Sigmoid colon (tissue), 7 donors: Measurements from ENCODE around the gene ZNF474. TPM values are rescaled to one million over a fixed set of nuclear protein-coding genes. Genes with fewer than 3 reads are reported as not detected.

Source experiments
- DNase-seq: peaks from one replicate; pipeline ENCODE4 v3.0.0-alpha.2; 2019
- H3K27ac ChIP-seq, 4 donors: fragments of 200-600 bp; sonication (generic); one replicate each; pipeline ENCODE4 v1.5.1; 2016 to 2019; ENCODE audit warnings: mild to moderate bottlenecking in 1 of 4
- H3K27me3 ChIP-seq, 3 donors: fragments of 200-600 bp; sonication (generic); one replicate each; pipeline ENCODE4 v1.5.1; 2019; ENCODE audit warnings: mild to moderate bottlenecking in 1 of 3
- H3K36me3 ChIP-seq, 4 donors: fragments of 200-600 bp; sonication (generic); one replicate each; pipeline ENCODE4 v1.5.1; 2016 to 2019
- H3K4me1 ChIP-seq, 4 donors: fragments of 200-600 bp; sonication (generic); one replicate each; pipeline ENCODE4 v1.5.1; 2017 to 2019
- H3K4me3 ChIP-seq, 4 donors: fragments of 200-600 bp; sonication (generic); one replicate each; pipeline ENCODE4 v1.5.1; 2017 to 2019; ENCODE audit warnings: mild to moderate bottlenecking in 2 of 4, moderate library complexity in 1 of 4
- H3K9me3 ChIP-seq, 4 donors: fragments of 200-600 bp in 3 of 4; sonication (generic) in 3 of 4; one replicate each; pipeline versions ENCODE4 v1.5.1 to v1.6.1; 2013 to 2019
- EP300 ChIP-seq, 4 donors: sonication (generic); formaldehyde crosslinking; IDR thresholded peaks; one replicate each; pipeline ENCODE4 v1.6.1; 2017; ENCODE audit warnings: antibody characterized with exemption in 4 of 4
- POLR2A ChIP-seq, 2 donors: fragments of 450-650 bp; IDR thresholded peaks; one replicate each; pipeline ENCODE4 v1.6.1; 2016; ENCODE audit warnings: antibody characterized with exemption in 2 of 2, mild to moderate bottlenecking in 2 of 2, moderate library complexity in 2 of 2
- POLR2AphosphoS5 ChIP-seq, 4 donors: sonication (generic); formaldehyde crosslinking; IDR thresholded peaks; one replicate each; pipeline ENCODE4 v1.6.1; 2017; ENCODE audit warnings: antibody characterized with exemption in 4 of 4
- WGBS, 2 donors: extraction: QIAGEN DNeasy Blood & Tissue Kit; methylation state at CpG; one replicate each; pipeline ENCODE4 v1.1.7; 2013; 5-methylcytosine and 5-hydroxymethylcytosine counted together
- intact Hi-C: fragments of 100-400 bp; cut with DNase I; formaldehyde crosslinking; loops from one replicate; pipeline ENCODE4 v1.15.1; 2023
- polyA plus RNA-seq, 3 donors: library from polyadenylated mRNA; stranded (reverse); fragments of 200-250 nt; gene quantifications; one replicate each; pipeline ENCODE4 v1.2.3, GENCODE V29; 2013
- total RNA-seq, 4 donors: library from RNA; depleted of rRNA; stranded (reverse); fragments of >200 nt; gene quantifications; one replicate each; pipeline ENCODE4 v1.1.0, GENCODE V29; 2016
- TF ChIP-seq, protein P1 (sequence below), 4 experiments: fragments of 450-650 bp in 3 of 4; fragments of 200-600 bp in 1 of 4; IDR thresholded peaks; one replicate each; pipeline ENCODE4 v1.5.1; 2016 to 2019; ENCODE audit warnings: antibody characterized with exemption in 4 of 4, mild to moderate bottlenecking in 3 of 4, moderate library complexity in 2 of 4
- donor health status: healthy with polysubstance abuse.
- donor health status: Bipolar disorder and iron deficiency.
- donor health status: healthy.

ZNF474 gene
- total and polyA plus RNA-seq, 7 donors = 0.07 to 0.28 (median 0.27) TPM; not detected in 4

DNA sequence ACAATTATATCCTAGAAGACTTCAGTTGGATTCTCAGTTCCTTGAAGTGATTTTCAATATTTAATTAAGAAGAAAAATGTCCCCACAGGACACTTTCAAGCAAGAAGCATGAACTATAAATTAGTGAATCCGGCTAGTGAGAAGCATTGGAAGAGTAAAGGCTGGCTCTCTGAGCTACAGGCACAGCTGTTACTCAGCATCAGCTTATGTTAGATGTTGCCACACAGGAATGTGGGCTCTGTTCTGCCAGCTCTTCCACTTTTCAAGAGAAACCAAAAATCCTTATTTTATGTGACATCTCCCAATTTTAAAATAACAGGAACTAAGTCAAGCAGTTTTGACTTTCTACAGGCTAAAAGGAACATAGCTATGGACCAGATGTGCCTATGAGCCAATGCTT is 14.9 kb downstream of the ZNF474 start:
- DNase-seq = no peak
- H3K27me3 ChIP-seq = no peaks in the 10 kb centered on the region
- H3K36me3 ChIP-seq = no peaks in the 10 kb centered on the region
- H3K4me1 ChIP-seq = peaks cover 0 to 24% (median 12%) of the 10 kb centered on the region in 4 donors
- H3K9me3 ChIP-seq = no peaks in the 10 kb centered on the region
- TF ChIP-seq EP300 (IDR thresholded peaks at IDR 0.05) (no peak), POLR2AphosphoS5 (IDR thresholded peaks at IDR 0.05) (no peak), POLR2A (IDR thresholded peaks at IDR 0.05) (no peak)
- TF ChIP-seq, protein P1, sequence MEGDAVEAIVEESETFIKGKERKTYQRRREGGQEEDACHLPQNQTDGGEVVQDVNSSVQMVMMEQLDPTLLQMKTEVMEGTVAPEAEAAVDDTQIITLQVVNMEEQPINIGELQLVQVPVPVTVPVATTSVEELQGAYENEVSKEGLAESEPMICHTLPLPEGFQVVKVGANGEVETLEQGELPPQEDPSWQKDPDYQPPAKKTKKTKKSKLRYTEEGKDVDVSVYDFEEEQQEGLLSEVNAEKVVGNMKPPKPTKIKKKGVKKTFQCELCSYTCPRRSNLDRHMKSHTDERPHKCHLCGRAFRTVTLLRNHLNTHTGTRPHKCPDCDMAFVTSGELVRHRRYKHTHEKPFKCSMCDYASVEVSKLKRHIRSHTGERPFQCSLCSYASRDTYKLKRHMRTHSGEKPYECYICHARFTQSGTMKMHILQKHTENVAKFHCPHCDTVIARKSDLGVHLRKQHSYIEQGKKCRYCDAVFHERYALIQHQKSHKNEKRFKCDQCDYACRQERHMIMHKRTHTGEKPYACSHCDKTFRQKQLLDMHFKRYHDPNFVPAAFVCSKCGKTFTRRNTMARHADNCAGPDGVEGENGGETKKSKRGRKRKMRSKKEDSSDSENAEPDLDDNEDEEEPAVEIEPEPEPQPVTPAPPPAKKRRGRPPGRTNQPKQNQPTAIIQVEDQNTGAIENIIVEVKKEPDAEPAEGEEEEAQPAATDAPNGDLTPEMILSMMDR (IDR thresholded peaks at IDR 0.05) = no peak
- 88 to 90% methylated on average over 1 of the region's 1 CpG for WGBS, 2 donors
- H3K27ac ChIP-seq = no peak overlapping the region
- H3K4me3 ChIP-seq = no peak overlapping the region
- intact Hi-C loops = no loop called here

DNA sequence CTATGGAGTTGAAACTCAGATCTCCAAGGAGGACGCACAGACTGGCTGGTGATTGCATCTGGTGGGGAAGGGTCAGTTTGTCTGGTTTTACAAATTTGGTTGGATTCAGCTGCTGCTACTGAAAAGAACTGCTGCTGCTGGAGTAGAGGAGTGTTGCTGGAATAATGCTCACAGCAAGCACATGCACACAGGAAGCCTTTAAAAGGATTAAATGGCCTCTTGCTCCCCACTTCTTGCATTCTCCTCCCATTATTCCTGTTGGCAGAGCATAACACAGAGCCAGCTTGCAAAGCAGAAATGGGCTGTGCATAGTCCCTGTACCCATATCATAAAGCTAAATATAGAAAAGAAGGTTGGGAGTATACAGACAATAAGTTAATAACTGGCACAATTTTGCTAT is 16.6 kb downstream of the ZNF474 start:
- H3K9me3 ChIP-seq = no peaks in the 10 kb centered on the region
- no peak overlapping the region for H3K27ac ChIP-seq
- H3K27me3 ChIP-seq = no peaks in the 10 kb centered on the region
- H3K36me3 ChIP-seq = no peaks in the 10 kb centered on the region
- TF ChIP-seq, protein P1 (IDR thresholded peaks at IDR 0.05) = no peak
- TF ChIP-seq POLR2A (IDR thresholded peaks at IDR 0.05) (no peak), POLR2AphosphoS5 (IDR thresholded peaks at IDR 0.05) (no peak), EP300 (IDR thresholded peaks at IDR 0.05) (no peak)
- no peak overlapping the region for H3K4me3 ChIP-seq
- H3K4me1 ChIP-seq = peaks cover 0 to 41% (median 28%) of the 10 kb centered on the region in 4 donors
- intact Hi-C loops = no loop called here
- DNase-seq = no peak
- 93 to 98% methylated on average over 1 of the region's 1 CpG for WGBS, 2 donors

- Histone ChIP-seq H3K27ac (peak overlapping the region; percentile 39 to 64 (median 54)), H3K36me3 (no peaks in the 10 kb centered on the region), H3K27me3 (no peaks in the 10 kb centered on the region), H3K9me3 (no peaks in the 10 kb centered on the region), H3K4me1 (peaks cover 0 to 76% (median 61%) of the 10 kb centered on the region in 4 donors), H3K4me3 (no peak overlapping the region)
- no peak for DNase-seq
- 73 to 91% methylated on average over 4 of the region's 4 CpGs for WGBS, 2 donors
- intact Hi-C loops = loop anchor here (10.0 kb wide), 1 partner anchor 185 kb away; the partner anchor contains the start of gene SRFBP1
- no peak for TF ChIP-seq EP300 (IDR thresholded peaks at IDR 0.05)
Measured at GRCh38 chr5:122149321-122150090, 20.2 kb downstream of the ZNF474 start.

DNA sequence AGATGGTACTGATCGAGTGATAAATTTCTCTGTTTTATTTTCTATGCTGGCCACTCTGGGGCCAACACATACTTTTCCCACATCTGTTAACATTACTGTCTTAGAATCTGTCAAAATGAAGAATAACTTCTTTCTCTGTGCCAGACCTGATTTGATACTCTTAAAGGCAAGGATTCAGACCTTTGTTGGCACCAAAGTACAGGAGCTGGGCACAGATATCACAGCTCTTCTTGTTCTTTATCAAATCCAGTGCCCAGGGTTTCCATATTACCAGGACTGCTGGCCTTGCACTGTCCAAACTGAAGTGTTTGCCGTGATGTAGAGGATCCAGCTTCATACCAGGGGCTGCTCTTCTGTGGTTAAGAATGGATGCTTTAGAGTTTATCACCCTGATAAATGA is 20.9 kb downstream of the ZNF474 start:
- H3K9me3 ChIP-seq = no peaks in the 10 kb centered on the region
- DNase-seq = no peak
- H3K4me1 ChIP-seq = peaks cover 0 to 83% (median 68%) of the 10 kb centered on the region in 4 donors

DNA sequence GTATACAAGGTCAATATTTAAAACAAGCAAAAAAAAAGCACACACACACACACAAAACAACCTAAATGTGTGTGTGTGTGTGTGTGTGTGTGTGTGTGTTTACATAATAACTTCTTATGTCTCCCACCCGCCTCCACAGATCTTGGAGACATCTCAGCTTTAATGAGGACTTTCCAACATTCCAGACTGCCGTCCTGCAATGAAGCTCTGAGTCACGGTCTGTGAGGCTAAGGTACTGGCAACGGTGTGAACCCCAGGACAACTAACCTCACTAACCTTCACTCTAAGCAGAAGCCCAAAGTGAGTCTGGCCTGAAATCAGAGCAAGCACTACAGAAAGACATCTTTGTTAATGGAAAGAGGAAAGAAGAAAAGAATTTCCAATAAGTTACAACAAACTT is 22.3 kb downstream of the ZNF474 start:
- Histone ChIP-seq H3K36me3 (no peaks in the 10 kb centered on the region), H3K4me3 (no peak overlapping the region), H3K9me3 (no peaks in the 10 kb centered on the region), H3K27me3 (no peaks in the 10 kb centered on the region), H3K27ac (peak overlapping the region; percentile 37 to 64 (median 55)), H3K4me1 (peaks cover 0 to 81% (median 68%) of the 10 kb centered on the region in 4 donors)
- TF ChIP-seq EP300 (IDR thresholded peaks at IDR 0.05) = no peak
- TF ChIP-seq, protein P1 (IDR thresholded peaks at IDR 0.05) = no peak
- TF ChIP-seq POLR2AphosphoS5 (IDR thresholded peaks at IDR 0.05) = no peak
- no peak for TF ChIP-seq POLR2A (IDR thresholded peaks at IDR 0.05)
- 72 to 80% methylated on average over 4 of the region's 4 CpGs for WGBS, 2 donors
- intact Hi-C loops = loop anchor here (10.0 kb wide), 1 partner anchor 187 kb away; the partner anchor contains the start of gene SRFBP1
- DNase-seq = no peak

More for the DNA sequence above, 20.9 kb downstream of the ZNF474 start:
- H3K4me3 ChIP-seq = no peak overlapping the region
- no peaks in the 10 kb centered on the region for H3K36me3 ChIP-seq
- intact Hi-C loops = loop anchor here (10.0 kb wide), 1 partner anchor 185 kb away; the partner anchor contains the start of gene SRFBP1
- TF ChIP-seq EP300 (IDR thresholded peaks at IDR 0.05) = no peak
- TF ChIP-seq POLR2AphosphoS5 (IDR thresholded peaks at IDR 0.05) = peak in 2 of 4 donors; percentile 9 to 36
- no peaks in the 10 kb centered on the region for H3K27me3 ChIP-seq
- H3K27ac ChIP-seq = peak overlapping the region; percentile 39 to 64 (median 54)
- WGBS, 2 donors = 67 to 75% methylated on average over 2 of the region's 2 CpGs
